ENCODE results near the gene FEV.
"Not testable (repeated sequence)": the region's sequence is repeated elsewhere in the genome, so short reads cannot be mapped to it uniquely, and the experiment has no call there.

The FEV gene

DNA sequence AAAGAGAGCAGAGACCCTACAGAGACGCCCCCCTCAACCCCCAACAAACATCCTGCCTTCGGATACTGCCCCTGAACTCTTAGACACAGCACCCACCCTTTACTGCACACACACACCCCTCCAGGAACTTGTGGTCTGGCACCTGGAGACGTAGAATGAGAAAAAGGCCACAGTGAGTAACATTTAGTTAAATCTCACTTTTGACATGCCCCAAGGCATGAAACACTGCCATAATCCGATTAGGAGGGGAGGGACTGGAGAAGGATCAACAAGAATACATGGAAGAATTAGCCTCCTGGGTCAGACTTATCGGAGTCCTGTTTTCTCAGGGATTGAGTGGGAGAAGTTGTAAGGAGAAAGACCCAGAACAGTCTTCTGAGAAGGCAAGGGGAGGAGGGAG is 21.4 kb downstream of the FEV start:
- DNase-seq, result peak; percentile 24

DNA sequence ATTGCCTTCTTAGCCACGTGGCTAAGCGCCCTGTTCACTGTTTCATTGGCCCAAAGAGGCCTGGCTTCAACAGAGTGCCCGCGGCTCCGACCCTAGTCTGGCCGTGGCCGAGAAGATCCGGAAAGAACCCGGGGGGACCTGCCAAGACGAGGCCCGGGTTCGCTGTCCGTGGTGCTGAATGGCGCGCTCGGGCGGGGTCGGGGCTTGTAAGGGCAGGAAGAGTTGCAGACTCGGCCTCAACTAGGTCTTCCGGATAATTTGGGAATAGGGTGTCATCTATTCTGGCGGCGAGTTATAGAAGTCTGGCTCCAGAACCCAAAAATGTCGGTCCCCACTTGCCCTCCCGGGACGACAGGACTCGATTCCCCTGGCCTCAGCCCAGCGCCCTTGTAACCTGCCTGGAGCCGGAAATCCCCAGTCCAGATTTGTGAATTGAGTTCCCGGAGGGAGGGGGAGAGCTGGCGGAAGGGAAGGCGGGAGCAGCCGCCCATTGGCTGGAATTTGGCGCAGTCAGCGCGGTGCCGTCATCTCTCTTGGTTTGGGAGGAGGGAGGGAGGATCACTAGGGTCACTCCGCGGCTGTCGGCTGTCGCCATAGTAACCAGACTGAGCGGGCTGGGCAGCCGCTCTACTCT is 22.0 kb downstream of the FEV start:
- DNase-seq, result peak; percentile 97

DNA sequence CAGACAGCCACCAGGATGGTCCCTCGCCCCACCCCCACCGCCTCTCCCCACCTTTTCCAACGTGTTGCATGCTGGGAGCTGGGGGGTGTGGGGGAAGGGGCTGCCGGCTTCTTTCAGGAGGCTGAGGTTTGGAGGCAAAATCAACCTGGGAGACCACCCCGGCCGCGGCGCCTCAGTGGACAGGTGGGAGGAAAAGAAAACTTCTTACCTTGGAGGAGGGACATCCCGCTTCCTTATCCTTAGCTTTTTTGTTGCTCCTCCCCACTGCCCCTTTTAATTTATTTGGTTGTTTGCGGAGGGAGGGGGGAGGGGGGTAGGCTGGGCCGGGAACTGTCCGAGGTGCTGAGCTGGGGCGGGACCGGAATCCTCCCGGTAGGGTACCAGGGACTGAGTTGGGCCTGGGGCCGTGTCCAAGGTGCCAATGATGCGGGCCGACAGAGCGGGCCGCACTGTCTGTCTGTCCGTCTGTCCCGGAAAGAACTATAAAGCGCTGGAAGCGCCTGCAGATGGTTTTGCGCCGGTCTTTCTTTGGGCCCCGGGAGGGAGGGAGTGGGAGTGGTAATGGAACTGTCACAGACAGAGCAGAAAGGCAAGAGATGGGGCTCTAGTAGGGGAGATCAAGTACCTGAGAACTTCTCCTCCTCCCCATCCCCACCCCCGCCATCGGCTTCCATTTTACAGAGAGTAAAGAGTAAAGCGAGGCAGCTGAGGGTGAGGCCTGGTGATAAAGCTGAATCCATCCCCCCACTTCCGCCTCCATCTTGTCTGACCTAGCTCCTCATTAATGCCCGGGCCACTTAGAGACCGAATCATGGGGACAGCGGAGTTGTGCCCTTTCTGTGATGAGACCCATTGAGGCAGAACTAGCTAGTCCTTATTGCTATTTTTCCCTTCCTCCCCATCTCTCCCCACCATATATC is 23.1 kb downstream of the FEV start:
- peak; percentile 7 for DNase-seq

DNA sequence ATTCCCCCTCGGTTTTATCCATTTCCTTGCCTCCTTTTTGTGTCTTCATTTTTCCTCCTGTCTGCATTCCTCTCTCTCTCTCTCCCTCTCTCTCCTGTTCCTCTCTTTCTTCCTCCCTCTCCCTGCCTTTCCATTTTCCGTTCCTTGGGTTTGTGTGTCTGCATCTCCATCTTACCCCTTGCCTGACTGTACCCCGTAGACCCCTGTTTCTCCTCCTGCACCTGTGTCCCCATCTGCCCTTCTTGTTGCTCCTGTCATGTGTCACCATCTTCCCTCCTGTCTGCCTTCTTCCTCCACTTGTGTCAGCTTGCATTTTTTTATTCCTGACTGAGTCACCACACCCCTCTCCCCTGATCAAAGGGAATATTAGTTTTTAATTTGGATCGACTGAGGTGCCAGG is 23.8 kb downstream of the FEV start:
- no peak for DNase-seq

DNA sequence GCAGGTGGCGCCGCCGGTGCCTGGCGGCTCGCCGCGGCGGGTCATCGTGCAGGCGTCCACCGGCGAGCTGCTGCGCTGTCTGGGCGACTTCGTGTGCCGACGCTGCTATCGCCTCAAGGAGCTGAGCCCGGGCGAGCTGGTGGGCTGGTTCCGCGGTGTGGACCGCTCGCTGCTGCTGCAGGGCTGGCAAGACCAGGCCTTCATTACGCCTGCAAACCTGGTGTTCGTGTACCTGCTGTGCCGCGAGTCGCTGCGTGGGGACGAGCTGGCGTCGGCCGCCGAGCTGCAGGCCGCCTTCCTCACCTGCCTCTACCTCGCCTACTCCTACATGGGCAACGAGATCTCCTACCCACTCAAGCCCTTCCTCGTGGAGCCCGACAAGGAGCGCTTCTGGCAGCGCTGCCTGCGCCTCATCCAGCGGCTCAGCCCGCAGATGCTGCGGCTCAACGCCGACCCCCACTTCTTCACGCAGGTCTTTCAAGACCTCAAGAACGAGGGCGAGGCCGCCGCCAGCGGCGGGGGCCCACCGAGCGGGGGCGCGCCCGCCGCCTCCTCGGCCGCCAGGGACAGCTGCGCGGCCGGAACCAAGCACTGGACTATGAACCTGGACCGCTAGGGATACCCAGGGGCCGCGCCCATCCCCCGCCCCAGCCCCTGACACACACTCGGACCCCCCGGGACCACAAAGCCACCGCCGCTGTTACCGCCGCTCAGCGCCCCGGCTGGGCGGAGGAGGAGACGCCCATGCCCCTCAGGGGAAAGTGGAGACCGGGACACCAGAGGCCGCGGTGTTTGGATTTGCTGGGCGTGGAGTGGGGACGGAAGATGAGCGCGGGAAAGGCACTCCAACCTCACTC is 24.4 kb downstream of the FEV start:
- DNase-seq, result no peak

DNA sequence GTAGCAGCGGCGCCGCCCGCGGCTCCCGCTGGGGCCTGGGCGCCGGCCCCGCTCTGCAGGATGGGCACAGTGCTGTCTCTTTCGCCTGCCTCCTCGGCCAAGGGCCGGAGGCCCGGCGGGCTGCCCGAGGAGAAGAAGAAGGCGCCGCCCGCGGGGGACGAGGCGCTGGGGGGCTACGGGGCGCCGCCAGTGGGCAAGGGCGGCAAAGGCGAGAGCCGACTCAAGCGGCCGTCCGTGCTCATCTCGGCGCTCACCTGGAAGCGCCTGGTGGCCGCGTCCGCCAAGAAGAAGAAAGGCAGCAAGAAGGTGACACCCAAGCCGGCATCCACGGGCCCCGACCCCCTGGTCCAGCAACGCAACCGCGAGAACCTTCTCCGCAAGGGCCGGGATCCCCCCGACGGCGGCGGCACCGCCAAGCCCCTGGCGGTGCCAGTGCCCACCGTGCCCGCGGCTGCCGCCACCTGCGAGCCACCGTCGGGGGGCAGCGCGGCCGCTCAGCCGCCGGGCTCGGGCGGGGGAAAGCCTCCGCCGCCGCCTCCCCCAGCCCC is 25.1 kb downstream of the FEV start:
- no peak for DNase-seq

DNA sequence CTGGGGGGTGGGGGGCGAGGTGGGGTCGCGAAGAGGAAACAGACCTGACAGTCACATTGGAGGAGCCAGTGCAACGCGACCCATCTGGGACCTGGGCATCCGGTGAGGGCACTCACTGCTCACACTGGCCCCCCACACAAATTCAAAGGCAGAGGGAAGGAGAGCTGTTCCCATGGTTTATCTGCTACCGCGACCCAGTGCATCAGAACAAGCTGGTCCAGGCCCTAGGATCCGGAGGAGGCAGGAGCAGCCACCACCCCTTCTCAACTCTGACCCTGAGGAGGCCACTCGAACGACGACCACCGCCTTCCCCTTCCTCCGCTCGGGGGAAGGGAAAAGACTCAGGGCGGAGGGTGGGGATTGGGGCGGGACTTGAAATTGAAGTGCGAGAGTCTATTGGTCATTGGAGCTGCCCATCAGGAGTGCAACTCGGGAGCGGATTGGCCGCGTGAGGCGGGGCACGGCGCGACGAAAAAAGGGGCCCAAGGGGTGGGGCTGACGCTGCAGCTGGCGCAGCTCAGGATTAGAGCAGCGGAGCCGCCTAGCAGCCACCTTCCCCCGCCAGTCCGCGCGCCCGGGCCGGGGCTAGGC is 25.7 kb downstream of the FEV start, which contains the start of gene CDK5R2:
Gene CDK5R2, plus strand, starts transcription at position 526 of the 591 bp plus-strand sequence. CDS start 155 bp downstream, outside the sequence.
- peak; percentile 77 for DNase-seq

DNA sequence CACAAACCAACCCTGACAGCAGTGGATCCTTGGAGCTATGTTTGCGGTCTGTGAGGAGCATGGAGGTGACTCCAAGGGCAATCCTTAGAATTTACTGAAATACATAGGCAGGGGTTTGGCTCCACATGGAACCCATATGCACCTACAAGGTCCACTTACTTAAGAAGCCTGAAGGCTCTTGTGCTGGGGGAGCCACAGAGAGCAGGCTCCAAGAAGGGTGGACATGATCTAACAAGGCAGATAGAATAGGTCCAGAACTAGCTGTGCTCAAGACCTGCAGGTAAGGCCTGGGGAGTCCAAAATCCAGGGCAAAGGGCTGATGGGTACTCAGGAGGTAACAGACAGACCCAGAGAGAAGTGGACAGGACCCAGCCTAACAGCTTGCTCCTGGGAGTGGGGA is 26.7 kb downstream of the FEV start:
- DNase-seq, result no peak

DNA sequence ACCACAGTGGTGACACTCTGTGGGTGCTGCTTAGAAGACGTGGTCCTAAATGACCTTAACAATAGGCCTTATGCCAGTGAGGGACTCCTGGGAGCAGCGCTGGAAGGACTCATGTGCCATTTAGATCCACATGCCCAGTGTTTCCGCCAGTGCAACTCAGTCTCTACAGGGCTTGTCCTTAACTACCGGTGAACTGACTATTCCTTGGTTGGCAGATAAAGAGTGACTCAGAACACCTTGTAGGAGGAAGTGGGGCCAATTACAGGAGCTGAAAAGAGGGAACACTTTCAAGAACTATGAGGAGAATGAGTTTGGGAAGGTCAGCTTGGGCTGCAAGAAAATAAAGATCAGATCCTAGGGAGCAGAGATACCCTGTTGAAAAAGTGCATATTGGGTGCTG is 27.3 kb downstream of the FEV start:
- no peak for DNase-seq

DNA sequence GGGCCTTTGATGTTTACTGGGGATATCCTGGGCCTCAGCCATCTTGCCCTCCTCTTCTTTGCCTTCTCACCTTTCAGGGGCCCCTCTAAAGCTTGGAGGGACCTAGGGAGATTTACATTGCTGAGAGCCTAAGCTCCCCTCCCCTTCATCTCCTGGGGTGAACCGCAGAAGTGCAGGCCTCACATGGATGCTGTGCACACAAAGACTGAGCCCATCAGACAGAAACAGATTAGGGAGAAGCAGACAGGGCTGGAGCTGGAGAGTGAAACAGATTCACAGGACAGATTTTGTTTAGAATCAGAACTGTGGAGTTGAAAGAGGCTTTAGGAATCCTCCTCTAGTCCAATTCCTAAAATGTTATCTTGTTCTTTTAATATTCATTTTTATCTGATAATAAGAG is 28.9 kb downstream of the FEV start:
- no peak for DNase-seq

DNA sequence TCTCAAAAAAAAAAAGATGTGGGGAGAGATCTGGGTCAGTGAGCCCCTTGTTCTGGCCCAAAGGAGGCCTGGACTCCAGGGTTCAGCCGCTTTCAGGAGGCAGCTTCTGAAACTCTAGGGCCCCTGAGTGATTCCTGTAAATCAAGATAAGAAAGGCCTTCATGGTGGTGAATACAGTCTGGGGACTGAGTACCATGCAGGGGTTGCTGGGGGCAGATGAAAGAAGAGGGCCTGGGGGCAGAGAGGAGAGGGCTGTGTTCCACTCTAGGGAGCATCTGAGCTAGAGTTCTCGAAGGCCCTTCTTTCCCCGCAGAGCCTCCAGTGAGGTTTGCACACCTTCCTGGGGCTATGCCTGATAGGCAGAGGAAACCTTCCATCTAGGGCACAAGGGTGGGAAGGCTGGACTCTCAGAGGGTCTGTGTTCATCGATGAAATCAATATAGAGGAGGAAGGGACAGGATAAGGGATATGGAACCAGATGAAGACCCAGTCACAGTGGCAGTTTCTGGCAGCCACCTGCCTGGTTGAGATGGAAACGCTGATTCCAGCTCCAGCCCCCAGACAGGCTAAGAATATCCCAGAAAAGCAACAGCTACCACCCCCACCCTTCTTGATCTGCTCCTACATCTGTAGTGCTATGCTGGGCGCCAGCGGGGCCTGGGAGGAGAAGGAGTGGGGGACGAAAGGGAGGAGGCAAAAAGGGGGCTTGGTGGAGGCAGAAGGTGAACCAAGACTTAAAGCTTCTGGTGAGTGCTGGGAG is 30.3 kb downstream of the FEV start:
- DNase-seq, result no peak

DNA sequence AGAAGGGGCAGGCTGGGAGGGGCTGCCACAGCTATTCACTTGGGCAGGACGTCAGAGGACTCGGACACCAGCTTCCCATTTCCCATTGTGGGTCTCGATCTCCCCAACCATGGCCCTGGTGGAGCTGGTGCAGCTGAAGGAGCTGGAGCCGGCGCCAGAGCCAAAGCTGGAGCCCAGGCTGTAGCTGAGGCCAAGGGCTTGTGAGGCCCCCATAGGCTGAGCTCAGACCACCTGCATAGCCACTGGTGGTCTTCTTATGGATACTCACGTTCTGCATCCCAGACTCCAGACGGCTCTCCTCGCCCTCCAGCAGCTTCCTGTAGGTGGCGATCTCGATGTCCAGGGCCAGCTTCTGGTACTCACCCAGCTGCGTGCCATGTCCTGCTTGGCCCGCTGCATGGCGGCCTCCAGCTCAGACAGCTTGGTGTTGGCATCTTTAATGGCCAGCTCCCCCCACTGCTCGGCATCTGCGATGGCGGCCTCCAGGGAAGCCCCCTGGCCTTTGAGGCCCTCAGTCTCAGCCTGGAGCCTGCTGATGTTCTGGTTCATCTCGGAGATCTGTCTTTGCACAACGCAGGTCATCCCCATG is 31.5 kb downstream of the FEV start:
- no peak for DNase-seq

DNA sequence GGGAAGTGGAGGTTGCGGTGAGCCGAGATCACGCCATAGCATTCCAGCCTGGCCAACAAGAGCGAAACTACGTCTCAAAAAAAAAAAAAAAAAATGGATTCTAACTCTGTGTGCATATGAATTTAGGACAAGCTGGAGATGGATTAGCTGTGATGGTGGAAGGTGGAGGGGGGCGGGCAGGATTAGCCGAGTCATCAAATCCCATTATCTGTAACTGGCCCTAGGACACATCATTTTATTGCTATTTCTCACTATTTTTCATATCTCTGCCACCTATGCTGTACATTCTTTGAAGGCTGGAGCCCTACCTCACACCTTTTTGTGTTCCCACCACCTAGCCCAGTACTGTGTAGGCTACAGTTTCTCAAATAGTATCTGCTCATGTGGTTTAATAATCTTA is 32.8 kb downstream of the FEV start:
- no peak for DNase-seq

DNA sequence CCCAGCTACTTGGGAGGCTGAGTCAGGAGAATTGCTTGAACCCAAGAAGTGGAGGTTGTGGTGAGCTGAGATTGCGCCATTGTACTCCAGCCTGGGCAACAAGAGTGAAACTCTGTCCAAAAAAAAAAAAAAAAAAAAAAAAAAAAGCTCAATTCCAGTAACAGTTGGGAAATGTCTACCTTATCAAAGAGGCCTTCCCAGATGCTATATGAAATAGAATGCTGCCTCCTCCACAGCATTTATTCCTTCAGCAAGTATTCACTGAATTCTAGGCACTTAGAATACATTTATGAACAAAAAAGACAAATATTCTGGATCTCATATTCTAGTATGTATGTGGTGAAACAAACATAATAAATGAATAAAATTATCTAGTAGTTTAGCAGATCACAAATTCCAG is 38.4 kb downstream of the FEV start:
- DNase-seq, result no peak

DNA sequence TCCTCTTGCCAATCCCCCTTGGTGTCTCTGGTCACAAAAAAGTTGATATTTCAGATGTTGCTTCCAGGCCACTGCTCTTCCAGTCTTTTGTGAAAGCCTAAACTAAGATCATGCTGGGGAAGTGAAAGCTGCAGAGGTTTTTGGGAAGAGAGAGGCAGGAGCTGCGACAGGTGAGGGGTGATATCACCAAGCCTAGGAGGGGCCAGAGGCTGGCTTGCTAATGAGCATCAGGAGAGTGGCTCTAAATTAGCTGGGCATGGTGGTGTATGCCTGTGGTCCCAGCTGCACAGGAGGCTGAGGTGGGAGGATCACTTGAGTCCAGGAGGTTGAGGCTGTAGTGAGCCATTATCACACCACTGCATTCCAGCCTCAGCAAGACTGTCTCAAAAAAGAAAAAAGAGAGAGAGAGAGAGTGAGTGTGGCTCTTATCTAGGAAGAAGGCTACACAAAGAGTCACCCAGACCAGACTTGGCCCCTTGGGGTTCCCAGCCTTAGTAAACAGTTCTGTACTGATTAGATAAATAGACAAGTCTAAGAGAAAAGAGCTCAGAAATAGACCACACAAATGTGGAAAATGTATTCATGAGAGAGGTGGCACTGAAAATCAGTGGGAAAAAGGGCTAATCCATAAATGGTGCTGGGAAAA is 40.1 kb downstream of the FEV start:
- no peak for DNase-seq

DNA sequence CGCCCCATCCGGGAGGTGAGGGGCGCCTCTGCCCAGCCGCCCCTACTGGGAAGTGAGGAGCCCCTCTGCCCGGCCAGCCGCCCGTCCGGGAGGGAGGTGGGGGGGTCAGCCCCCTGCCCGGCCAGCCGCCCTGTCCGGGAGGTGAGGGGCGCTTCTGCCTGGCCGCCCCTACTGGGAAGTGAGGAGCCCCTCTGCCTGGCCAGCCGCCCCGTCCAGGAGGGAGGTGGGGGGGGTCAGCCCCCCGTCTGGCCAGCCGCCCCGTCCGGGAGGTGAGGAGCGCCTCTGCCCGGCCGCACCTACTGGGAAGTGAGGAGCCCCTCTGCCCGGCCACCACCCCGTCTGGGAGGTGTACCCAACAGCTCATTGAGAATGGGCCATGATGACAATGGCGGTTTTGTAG is 53.2 kb downstream of the FEV start:
- not testable (repeated sequence) for DNase-seq

Measured in NCI-H226 (cell line).